Nephron (organoid): ENCODE measurements around the gene DNAH9.

Experiments
- H3K27ac Mint-ChIP-seq, 3 experiments: 2 replicates each; pipeline ENCODE4 v1.8.0; 2020; ENCODE audit warnings: mixed read lengths in 3 of 3, mild to moderate bottlenecking in 2 of 3, moderate library complexity in 1 of 3
- H3K27me3 Mint-ChIP-seq: 2 replicates; pipeline ENCODE4 v1.8.0; 2021; ENCODE audit warnings: low read depth, mild to moderate bottlenecking, moderate library complexity, mixed read lengths
- H3K36me3 Mint-ChIP-seq: 2 replicates; pipeline ENCODE4 v1.8.0; 2020; ENCODE audit warnings: low read depth, mixed read lengths
- H3K4me1 Mint-ChIP-seq: 2 replicates; pipeline ENCODE4 v1.8.0; 2020; ENCODE audit warnings: mixed read lengths
- H3K4me3 Mint-ChIP-seq, 3 experiments: 2 replicates each; pipeline ENCODE4 v1.8.0; 2020; ENCODE audit warnings: mild to moderate bottlenecking in 3 of 3, mixed read lengths in 3 of 3, moderate library complexity in 2 of 3
- H3K9me3 Mint-ChIP-seq: 2 replicates; pipeline ENCODE4 v1.8.0; 2020; ENCODE audit warnings: mixed read lengths
- TF ChIP-seq, protein P1 (sequence below), 3 experiments: fragments of 200-600 bp; sonication (generic); IDR thresholded peaks; one replicate each; pipeline ENCODE4 v1.5.0; 2021; ENCODE audit warnings: antibody characterized with exemption in 3 of 3; ENCODE audit not compliant: unreplicated experiment in 3 of 3

The DNAH9 gene

DNA sequence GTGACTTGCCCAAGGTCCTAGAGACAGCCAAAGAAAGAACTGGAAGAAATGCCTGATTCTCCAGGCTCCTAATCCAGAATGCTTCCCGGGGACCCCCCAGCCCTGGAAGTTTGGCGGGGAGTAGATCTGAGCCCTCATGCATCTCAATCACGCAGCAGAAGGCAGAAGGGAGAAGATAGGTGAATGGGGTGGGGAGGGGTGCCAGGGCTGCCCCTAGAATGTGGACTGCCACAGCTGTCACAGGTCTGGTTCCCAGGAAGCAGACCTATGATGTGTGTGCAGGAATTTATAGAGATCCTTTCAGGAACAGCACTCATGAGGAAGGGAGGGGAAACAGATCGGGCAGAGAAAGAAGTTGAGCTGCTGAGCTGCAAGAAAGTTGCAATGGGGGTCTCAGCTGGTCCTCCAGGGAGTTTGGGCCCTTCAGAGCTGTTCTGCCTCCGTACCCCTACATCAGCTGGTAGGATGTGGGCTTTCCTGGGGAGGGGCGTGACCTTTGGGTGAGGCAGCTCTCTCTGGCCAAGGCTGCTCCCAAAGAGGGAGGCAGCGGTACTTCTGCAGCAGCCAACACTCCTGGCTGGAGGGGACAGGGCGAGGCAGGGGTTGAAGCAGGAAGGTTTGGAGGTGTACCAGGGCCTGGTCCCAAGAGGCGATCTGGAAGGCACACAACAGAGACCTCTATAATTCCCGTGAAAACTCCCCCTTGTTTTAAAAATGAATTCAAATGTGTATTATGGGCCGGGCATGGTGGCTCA lies 43.4 kb downstream of the DNAH9 start:
- H3K4me1 Mint-ChIP-seq: no peaks in the 10 kb centered on the region
- H3K27me3 Mint-ChIP-seq: peaks cover 24% of the 10 kb centered on the region
- TF ChIP-seq, protein P1, sequence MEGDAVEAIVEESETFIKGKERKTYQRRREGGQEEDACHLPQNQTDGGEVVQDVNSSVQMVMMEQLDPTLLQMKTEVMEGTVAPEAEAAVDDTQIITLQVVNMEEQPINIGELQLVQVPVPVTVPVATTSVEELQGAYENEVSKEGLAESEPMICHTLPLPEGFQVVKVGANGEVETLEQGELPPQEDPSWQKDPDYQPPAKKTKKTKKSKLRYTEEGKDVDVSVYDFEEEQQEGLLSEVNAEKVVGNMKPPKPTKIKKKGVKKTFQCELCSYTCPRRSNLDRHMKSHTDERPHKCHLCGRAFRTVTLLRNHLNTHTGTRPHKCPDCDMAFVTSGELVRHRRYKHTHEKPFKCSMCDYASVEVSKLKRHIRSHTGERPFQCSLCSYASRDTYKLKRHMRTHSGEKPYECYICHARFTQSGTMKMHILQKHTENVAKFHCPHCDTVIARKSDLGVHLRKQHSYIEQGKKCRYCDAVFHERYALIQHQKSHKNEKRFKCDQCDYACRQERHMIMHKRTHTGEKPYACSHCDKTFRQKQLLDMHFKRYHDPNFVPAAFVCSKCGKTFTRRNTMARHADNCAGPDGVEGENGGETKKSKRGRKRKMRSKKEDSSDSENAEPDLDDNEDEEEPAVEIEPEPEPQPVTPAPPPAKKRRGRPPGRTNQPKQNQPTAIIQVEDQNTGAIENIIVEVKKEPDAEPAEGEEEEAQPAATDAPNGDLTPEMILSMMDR (IDR thresholded peaks at IDR 0.05; ENCODE audit: unreplicated experiment in 3 of 3): no peak
- H3K36me3 Mint-ChIP-seq: no peaks in the 10 kb centered on the region
- no peak overlapping the region for H3K4me3 Mint-ChIP-seq
- H3K9me3 Mint-ChIP-seq: no peaks in the 10 kb centered on the region
- no peak overlapping the region for H3K27ac Mint-ChIP-seq

DNA sequence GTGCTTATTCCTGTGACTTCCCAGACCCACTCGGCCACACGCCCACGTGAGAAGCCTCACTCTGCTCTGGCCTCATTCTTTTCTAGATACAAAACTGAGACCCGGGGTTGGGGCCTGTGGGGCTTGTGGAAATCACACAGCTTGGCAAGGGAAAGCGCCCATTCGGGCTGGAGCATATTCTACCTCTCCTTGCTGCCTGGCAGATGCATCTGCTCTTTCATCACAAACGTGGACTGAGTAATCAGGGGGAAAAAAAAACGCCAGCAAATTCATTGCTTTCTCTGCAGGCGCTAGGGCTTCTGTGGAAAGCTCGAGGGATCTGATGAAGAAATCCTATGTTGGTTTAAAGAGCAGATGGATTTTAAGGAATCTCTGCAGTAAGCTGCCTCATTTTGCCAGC lies 44.4 kb downstream of the DNAH9 start:
- TF ChIP-seq, protein P1 (IDR thresholded peaks at IDR 0.05; ENCODE audit: unreplicated experiment in 3 of 3): no peak
- Mint-ChIP-seq H3K36me3 (no peaks in the 10 kb centered on the region), H3K4me3 (no peak overlapping the region), H3K9me3 (no peaks in the 10 kb centered on the region), H3K4me1 (no peaks in the 10 kb centered on the region), H3K27me3 (peaks cover 24% of the 10 kb centered on the region), H3K27ac (no peak overlapping the region)

DNA sequence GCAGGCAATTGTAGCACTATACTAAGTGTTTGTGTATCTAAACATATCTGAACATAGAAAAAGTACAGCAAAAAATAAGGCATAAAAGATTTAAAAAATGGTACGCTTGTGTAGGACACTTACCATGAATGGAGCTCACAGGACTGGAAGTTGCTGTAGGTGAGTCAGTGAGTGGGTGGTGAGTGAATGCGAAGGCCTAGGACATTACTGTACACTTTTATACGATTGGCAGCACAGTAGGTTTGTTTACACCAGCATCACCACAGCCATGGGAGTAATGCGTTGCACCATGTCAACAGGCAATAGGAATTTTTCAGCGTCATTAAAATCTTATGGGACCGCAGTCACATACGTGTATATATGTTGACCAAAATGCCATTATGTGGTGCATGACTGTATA lies 45.6 kb downstream of the DNAH9 start:
- TF ChIP-seq, protein P1 (IDR thresholded peaks at IDR 0.05; ENCODE audit: unreplicated experiment in 3 of 3): no peak
- no peak overlapping the region for H3K4me3 Mint-ChIP-seq
- peaks cover 24% of the 10 kb centered on the region for H3K27me3 Mint-ChIP-seq
- no peak overlapping the region for H3K27ac Mint-ChIP-seq
- no peaks in the 10 kb centered on the region for H3K9me3 Mint-ChIP-seq
- no peaks in the 10 kb centered on the region for H3K36me3 Mint-ChIP-seq
- no peaks in the 10 kb centered on the region for H3K4me1 Mint-ChIP-seq

DNA sequence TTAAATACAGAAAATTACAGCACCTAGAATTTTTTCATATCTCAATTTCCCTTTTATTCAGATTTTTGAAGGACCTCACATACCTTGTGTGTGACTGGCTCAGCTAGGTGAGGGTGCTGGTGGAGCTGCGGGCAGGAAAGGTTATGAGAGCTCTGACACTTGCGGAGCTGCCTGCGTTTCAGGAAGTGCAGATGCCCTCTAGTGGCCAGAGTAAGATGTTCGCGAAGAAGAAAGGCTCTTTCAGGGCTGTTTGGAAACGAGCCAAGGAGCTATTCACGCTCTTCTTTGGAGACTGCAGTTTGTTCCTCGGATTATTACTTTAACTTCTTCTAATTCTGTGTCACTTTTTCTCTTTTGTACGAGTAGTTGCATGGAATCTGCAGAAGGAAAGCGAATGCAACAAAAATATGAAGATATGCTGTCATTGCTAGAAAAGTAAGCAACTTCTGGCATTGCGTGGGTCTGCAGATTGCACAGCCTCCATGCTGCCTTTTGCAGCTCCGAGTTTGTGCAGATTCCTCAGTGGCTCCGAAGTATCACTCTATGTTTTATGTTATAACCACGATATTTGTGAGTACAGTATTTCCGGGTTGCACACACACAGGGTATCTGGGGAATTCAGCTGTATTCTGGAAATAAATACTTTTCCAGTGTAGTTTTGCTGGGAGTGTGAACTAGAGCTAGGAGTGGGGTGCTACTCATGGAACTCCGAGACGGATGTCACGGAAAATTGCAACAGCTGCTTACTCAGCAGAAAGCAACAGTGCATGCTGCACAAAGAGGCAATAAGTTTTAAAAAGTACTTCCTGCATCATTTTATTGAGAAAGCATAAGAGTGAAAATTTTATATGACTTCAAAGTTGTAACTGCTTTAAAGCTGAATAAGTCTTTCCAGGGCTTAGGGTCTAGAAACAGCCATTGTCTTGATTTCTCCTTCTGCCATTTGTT lies 46.3 kb downstream of the DNAH9 start:
- Mint-ChIP-seq H3K9me3 (no peaks in the 10 kb centered on the region), H3K27me3 (peaks cover 24% of the 10 kb centered on the region), H3K27ac (no peak overlapping the region), H3K36me3 (no peaks in the 10 kb centered on the region), H3K4me1 (no peaks in the 10 kb centered on the region), H3K4me3 (peak overlapping the region in 1 of 3 experiments; percentile 21)
- TF ChIP-seq, protein P1 (IDR thresholded peaks at IDR 0.05; ENCODE audit: unreplicated experiment in 3 of 3): peak; percentile 79 to 88 (median 87)

DNA sequence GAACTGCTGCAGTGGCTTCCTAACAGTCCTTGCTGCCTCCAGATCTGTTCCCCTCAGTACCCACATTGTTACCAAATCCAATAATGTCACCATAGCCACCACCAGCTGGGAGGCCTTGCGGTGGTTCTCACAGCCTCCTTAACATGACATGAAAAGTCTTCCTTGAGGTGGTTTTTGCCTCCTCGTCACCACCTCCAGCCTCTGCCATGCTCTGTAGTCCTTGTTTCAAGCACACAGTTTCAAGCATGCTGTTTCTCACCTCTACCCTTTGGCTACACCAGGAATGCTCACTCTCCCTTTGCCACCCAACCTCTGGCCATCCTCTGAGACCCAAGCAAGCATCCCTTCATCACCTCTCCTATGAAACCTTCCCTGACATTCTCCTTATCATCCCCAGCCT lies 47.2 kb downstream of the DNAH9 start:
- no peak overlapping the region for H3K27ac Mint-ChIP-seq
- no peak overlapping the region for H3K4me3 Mint-ChIP-seq
- H3K9me3 Mint-ChIP-seq: no peaks in the 10 kb centered on the region
- no peaks in the 10 kb centered on the region for H3K36me3 Mint-ChIP-seq
- TF ChIP-seq, protein P1 (IDR thresholded peaks at IDR 0.05; ENCODE audit: unreplicated experiment in 3 of 3): no peak
- no peaks in the 10 kb centered on the region for H3K4me1 Mint-ChIP-seq
- H3K27me3 Mint-ChIP-seq: peaks cover 21% of the 10 kb centered on the region
